Suppressor macrophage (primary cell): ENCODE measurements around the gene DMKN.
A peak's percentile ranks its signal among the peaks of the same experiment; 100 is the strongest.

ENCODE experiments used
- DNase-seq, 4 experiments: peaks; one replicate each; pipeline ENCODE4 v3.0.0-alpha.2; 2020 to 2022
- total RNA-seq, 17 experiments: gene quantifications; one replicate each; lab custom pipeline; 2026; ENCODE audit warnings: mixed read lengths in 6 of 17, inconsistent platforms in 3 of 17; lab: John Stamatoyannopoulos, UW

Gene DMKN, protein sequence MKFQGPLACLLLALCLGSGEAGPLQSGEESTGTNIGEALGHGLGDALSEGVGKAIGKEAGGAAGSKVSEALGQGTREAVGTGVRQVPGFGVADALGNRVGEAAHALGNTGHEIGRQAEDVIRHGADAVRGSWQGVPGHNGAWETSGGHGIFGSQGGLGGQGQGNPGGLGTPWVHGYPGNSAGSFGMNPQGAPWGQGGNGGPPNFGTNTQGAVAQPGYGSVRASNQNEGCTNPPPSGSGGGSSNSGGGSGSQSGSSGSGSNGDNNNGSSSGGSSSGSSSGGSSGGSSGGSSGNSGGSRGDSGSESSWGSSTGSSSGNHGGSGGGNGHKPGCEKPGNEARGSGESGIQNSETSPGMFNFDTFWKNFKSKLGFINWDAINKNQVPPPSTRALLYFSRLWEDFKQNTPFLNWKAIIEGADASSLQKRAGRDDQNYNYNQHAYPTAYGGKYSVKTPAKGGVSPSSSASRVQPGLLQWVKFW
- 0 to 3.2 (median 0) reads per million in 17 experiments for total RNA-seq

DNA sequence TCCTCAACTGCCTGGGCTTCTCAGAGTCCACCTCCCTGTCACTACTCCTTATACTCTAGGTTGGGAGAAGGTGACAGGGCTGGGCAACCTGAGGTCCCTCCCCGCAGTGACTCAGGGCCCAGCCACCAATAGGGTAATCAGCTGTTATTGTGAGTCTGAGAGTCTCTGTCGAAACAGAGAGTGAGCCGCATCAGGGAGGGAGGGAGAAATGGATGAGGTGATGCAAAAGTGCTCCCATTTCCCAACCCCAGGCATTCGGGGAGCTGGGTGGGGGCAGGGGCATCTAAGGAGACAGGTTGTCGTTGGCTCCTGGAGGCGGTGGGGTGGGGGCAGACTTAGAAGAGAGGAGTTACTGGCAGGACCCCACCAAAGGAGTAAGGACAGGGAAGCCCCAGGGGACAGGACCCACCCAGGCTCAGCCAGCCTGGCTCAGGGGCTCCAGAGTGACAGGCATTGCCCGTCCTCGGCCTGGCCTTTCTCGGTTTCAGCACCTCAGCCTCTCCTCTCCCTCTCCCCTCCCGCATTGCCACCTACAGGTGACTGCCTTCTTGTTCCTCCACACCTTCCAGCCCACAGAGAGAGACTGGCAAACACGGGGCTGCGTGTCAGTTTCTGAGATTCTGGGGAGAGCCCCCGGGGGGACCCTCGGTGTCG is at the start of gene DMKN:
TSS of gene DMKN (minus strand) at position 22 of the 654 bp plus-strand sequence. CDS start 174 bp downstream, outside the sequence.
- DNase-seq, result no peak

GRCh38 chr19:35562776-35563175 is 49.3 kb upstream of the DMKN start:
- no peak for DNase-seq

GRCh38 chr19:35562336-35562735 is 48.9 kb upstream of the DMKN start:
- DNase-seq, result no peak

DNA sequence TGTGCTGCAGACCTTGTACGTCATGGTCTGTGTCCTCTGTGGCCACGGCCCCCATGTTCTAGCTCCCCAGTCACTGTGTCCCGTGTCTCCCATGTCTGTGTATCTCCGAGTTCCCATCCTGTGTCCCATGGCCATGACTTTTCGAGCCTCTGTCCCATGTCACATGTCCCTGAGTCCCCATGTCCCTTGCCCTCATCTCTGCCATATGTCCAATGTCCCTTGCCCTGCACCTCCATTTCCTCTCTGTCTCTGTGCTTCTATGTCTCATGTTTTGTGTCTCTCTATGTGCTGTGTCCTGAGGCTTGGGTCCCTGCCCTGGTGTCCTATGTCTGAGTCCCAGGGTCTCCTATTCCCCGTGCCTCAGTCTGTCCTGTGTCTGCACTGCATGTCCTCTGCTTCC is 48.0 kb upstream of the DMKN start:
- no peak for DNase-seq

DNA sequence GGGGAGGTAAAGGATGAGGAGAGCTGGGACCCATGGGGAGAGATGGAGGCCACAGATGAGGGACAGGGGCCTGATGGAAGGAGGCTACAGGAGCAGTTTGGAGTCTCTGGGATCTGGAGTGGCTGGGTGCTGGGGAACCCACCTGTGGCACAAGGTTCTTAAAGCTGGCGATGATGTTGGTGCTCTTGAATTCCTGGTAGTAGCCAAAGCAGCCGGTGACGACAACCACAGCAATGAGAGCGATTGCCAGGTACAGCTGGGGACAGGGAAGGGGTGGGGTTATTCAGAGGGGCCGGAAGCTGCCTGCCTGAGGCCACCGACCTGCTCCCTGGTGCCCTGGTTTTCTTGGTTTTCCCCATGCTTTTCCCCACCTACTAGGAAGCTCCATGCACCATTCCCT is 47.2 kb upstream of the DMKN start:
- no peak for DNase-seq

DNA sequence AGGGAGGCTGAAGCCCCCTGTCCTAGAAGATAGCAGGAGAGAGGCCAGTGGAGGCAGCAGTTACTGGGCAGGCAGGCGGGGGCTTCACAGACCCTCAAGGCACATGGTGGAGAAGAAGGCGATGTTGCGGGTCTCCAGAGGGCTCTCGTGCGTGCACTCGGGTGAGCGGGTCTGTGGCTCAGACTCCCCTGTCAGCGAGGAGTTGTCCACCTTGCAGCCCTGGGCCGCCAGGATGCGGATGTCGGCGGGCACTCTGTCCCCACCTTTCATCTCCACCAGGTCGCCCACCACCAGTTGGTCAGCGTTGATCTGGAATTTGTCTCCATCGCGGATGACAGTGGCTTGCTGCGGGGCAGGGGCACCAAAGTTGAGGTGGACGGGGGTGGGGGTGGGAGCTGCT is 46.8 kb upstream of the DMKN start:
- DNase-seq, result no peak

DNA sequence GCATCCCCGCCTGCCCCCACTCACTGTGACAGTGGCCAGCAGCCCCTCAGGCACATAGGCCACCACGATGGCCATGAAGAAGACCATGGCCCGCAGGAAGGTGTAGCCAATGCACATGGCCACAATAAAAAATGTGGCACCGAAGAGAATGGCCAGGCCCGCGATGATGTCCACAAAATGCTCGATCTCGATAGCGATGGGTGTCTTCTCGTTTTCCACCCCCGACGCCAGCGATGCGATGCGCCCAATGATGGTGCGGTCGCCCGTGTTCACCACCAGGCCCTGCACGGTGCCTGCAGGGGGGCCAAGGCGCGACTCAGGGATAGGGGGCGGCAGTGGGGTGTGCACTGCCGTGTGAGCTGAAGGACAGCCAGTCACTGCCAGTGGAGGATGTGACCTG is 46.3 kb upstream of the DMKN start:
- no peak for DNase-seq

GRCh38 chr19:35559281-35559659 is 45.8 kb upstream of the DMKN start:
- no peak for DNase-seq

- DNase-seq, result no peak
These were observed 45.2 kb upstream of the DMKN start for GRCh38 chr19:35558400-35559280.

DNA sequence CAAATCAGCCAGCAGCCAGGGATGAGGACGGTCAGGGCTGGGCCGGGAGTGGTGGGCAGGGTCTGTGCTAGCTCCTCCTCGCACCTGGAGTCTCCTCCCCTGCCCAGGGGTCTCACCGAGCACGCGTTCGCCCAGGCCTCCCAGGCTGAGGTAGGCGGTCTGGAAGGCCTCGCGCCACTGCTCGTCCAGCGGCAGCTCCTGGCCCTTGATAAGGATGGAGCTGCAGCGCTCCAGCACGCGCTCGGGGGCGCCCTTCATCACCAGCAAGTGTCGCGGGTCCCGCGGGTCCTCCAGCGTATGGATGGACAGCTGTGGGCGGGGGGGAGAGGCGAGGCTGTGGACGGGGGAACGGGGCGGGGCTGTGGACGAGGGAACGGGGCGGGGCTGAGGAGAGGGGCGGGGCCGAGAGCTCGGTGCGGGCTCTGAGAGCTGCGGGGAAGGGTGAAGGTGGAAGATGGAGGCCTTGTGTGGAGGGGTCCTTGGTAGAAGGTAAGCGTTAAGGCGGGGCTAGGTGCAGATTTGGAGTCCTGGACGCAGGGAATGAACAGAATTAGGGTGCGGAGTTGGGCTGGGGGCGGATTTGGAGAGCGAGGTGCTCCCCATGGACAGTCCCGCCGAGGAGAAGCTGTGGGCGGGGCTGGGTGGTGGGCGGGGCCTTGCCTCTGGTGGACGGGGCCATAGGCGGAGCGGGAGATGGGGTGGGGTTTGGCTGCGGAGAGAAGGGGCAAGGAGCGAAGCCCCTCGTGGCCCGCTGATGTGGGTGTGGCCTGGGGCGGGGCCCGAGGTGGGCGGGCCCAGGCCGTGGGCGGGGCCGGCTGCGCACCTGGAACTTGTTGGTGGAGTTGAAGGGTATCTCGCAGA is 44.3 kb upstream of the DMKN start:
- peak in 3 of 4 experiments; percentile 22 to 50 (median 49) for DNase-seq

DNA sequence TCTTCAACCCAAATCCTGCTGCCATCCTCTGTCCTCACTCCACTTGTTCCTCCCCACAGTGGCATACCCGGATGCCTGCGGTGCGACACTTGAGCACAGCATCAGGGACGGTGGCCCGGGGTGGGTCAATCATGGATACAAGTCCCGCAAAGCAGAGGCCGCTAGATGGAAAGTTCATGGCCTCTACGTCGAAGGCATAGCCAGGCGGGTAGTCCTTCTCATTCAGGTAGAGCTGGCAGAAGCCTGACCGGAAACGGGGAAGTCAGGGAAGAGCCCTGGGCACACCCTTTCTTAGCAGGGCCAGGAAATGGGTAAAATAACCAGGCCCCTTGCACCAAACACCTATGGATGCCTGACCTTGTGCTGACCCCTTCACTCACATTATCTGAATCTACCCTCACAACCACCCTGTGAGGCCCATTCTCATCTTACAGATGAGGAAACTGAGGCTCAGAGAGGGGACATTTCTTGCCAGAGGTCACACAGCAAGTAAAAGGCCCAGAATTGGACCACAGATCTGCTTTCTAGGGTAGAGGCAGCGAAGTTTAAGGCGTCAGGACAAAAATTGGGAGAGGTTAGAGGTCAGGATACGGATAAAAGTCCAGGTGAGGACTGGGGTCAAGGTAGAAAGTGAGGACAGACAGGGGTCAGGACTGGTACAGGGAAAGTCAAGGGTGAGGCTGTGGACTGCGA is 43.5 kb upstream of the DMKN start:
- no peak for DNase-seq

DNA sequence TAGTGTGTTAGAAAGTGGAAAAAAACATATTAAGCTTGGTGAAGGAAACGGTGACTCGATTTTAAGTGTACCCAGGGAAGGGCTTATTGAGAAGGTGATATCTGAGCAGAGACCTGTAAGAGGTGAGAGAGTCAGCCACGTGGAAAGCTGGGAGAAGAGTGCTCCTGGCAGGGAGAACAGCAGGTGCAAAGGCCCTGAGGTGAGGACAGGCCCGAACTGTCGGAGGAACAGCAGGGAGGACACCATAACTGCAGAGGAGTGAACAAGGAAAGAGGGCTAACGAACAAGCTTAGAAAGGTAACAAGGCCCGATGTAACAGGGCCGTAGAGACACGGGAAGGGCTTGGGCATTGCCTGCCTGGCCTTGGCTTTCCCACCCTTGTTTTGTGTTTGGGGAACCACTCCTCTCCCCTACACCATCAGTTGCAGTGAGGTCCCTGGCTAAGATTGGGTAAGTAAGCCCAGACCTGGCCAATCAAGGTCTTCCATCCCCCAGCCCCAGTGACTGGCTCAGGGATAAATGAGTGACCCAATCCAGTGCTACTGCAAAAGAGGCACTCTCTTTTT is 42.7 kb upstream of the DMKN start:
- DNase-seq, result no peak

DNA sequence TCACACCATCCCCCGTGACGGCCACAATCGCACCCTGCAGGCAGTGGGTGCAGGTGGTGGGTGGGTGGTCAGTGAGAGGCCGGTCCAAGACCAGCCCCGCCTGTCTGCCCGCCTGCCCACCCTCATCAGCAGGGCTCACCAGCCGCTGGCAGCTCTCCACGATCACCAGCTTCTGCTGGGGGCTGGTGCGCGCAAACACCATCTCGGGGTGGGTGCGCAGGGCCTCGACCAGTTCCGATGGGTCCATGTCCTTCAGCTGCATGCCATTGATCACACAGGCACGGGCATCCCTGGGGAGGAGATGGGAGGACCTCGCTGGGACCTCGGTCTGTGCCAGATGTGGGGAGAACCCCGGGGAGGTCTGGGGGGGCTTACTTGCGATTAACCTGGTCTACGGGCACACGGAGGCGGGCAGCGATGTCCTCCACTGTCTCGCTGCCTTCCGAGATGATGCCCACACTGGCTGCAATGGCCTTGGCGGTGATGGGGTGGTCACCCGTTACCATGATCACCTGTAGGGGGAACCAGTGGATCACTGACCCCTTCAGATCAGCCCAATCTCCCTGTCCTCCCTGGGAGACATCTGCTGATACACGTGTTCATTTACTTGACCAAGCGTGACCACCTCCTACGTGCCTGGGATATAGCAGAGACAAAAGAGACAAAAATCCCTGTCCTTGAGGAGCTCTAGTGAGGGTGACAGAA is 42.0 kb upstream of the DMKN start:
- DNase-seq, result peak in 1 of 4 experiments; percentile 10

- DNase-seq, result no peak
These were observed 40.6 kb upstream of the DMKN start for GRCh38 chr19:35554076-35554475.

- no peak for DNase-seq
These were observed 40.0 kb upstream of the DMKN start for GRCh38 chr19:35553385-35554000.

GRCh38 chr19:35552534-35553384 is 39.3 kb upstream of the DMKN start:
- no peak for DNase-seq

DNA sequence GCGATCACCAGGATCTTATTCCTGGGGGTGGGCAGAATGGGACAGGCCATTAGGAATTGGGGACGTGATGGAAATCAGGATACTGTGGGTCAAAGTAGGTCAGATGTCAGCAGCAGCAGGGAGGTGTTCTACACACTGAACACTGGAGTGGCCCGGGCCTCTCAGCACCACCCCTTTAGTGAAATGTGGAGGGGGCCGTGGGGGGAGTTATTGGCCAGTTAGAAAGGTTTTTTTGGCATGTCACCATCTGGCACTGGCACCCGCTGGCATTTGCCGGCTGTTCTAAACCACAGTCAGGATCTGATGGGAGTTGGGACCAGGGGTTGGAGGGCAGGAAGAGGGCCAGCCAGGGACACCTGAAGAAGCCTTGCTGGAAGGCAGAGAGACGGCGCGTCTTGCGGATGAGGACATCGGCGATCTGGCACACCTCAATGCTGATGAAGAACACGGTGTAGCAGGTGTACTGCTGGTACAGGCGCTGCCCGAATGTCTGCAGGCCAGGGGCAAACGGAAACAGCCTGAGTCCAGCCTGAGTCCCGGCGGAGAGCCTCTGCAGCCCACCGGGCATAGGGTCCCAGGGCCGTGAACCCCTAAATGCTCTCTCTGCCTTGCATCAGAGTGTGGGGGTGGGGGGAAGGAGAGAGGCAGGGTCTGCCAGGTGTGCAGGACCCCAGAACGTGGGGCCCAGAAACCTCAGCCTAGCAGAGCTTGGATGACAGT is 37.8 kb upstream of the DMKN start:
- no peak for DNase-seq

DNA sequence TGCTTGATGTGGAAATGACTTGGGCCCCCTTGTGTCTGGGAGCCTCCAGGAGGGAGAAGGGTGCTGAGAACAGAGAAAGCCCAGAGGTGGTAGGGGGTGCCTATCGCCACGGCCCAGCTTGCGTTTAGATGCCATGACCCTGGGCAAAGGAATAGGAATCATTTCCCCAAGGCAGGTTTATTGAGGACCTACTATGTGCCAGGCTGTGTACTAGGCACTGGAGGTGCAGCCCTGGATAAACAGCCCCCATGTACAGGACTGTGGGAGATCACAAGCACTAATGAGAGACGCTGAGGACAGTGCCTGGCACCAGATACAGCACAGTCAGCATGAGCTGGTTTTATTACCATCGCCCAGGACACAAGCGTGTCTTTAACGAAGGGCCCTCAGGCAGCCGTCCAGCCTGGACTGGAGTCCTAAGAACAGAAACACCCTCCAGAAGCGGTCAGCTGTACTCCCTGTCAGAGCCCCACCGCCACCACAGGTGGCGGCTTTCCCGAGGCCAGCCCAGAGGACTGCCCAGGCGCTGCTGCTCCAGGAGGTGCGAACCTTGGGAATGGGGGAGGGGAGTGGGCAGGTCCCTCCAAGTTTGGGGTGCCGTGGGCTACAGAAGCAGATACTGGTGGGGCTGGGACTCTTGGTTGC is 36.6 kb upstream of the DMKN start:
- DNase-seq, result no peak
